GM23338 (cell line): ENCODE data around the gene NT5DC3. TPM values are rescaled to one million over a fixed set of nuclear protein-coding genes. Genes with fewer than 3 reads are reported as not detected.

Experiments used
- ATAC-seq: fragments of 200-7000 bp; cut with Tn5 transposase; 3 replicates; pipeline ENCODE4 v1.9.1; 2020
- DNase-seq: peaks from one replicate; pipeline ENCODE4 v3.0.0-alpha.2; 2015; ENCODE audit warnings: low spot score
- H2AFZ ChIP-seq: fragments of 200-600 bp; sonication (generic); 2 replicates; pipeline ENCODE4 v1.8.0; 2016; ENCODE audit warnings: antibody characterized with exemption, mild to moderate bottlenecking, moderate library complexity
- H3F3A ChIP-seq: fragments of 200-600 bp; sonication (generic); replicated peaks from 2 replicates; pipeline ENCODE4 v1.8.0; 2017; ENCODE audit warnings: antibody characterized with exemption, mixed run types, low read depth
- H3K27ac ChIP-seq: fragments of 200-600 bp; sonication (generic); 2 replicates; pipeline ENCODE4 v1.6.1; 2016; ENCODE audit warnings: low read depth
- H3K27me3 ChIP-seq: fragments of 200-600 bp; sonication (generic); 2 replicates; pipeline ENCODE4 v1.8.0; 2016; ENCODE audit warnings: mild to moderate bottlenecking, mixed run types, moderate library complexity; ENCODE audit not compliant: insufficient read depth
- H3K36me3 ChIP-seq: fragments of 200-600 bp; sonication (generic); 2 replicates; pipeline ENCODE4 v1.8.0; 2016; ENCODE audit warnings: mild to moderate bottlenecking; ENCODE audit not compliant: insufficient read depth
- H3K4me1 ChIP-seq: fragments of 200-600 bp; sonication (generic); 2 replicates; pipeline ENCODE4 v1.8.0; 2016; ENCODE audit warnings: mild to moderate bottlenecking, moderate library complexity; ENCODE audit not compliant: insufficient read depth
- H3K4me2 ChIP-seq: fragments of 200-600 bp; sonication (generic); 2 replicates; pipeline ENCODE4 v1.7.1; 2017; ENCODE audit warnings: mixed run types
- H3K4me3 ChIP-seq: fragments of 200-600 bp; sonication (generic); 2 replicates; pipeline ENCODE4 v1.6.1; 2016; ENCODE audit warnings: mixed run types
- H3K79me2 ChIP-seq: fragments of 200-600 bp; sonication (generic); replicated peaks from 2 replicates; pipeline ENCODE4 v1.8.0; 2017; ENCODE audit warnings: mild to moderate bottlenecking; ENCODE audit not compliant: insufficient read depth
- H3K9me2 ChIP-seq: fragments of 200-600 bp; sonication (generic); 2 replicates; pipeline ENCODE4 v1.8.0; 2017; ENCODE audit not compliant: insufficient read depth
- H4K20me1 ChIP-seq: fragments of 200-600 bp; sonication (generic); replicated peaks from 2 replicates; pipeline ENCODE4 v1.8.0; 2017; ENCODE audit warnings: mild to moderate bottlenecking; ENCODE audit not compliant: insufficient read depth
- H3K27ac Mint-ChIP-seq: 2 replicates; pipeline ENCODE4 v1.8.0; 2020; ENCODE audit warnings: inconsistent platforms, mild to moderate bottlenecking, moderate library complexity, mixed read lengths
- H3K27me3 Mint-ChIP-seq: 3 replicates; pipeline ENCODE4 v1.8.0; 2022; ENCODE audit warnings: low read depth, mild to moderate bottlenecking, moderate library complexity, mixed read lengths, inconsistent platforms; ENCODE audit not compliant: insufficient read depth, poor library complexity
- H3K36me3 Mint-ChIP-seq: 3 replicates; pipeline ENCODE4 v1.8.0; 2021; ENCODE audit warnings: low read depth, mild to moderate bottlenecking, inconsistent platforms, moderate library complexity, mixed read lengths
- H3K4me1 Mint-ChIP-seq: 3 replicates; pipeline ENCODE4 v1.8.0; 2020; ENCODE audit warnings: mild to moderate bottlenecking, inconsistent platforms, mixed read lengths
- H3K4me3 Mint-ChIP-seq: 3 replicates; pipeline ENCODE4 v1.8.0; 2021; ENCODE audit warnings: moderate library complexity, mild to moderate bottlenecking, inconsistent platforms, mixed read lengths
- H3K9me3 Mint-ChIP-seq: 3 replicates; pipeline ENCODE4 v1.8.0; 2020; ENCODE audit warnings: moderate library complexity, mild to moderate bottlenecking, inconsistent platforms, mixed read lengths
- CREB1 ChIP-seq: fragments of 250-450 bp; sonication (Bioruptor Pico); IDR thresholded peaks from 2 replicates; pipeline ENCODE4 v1.5.0; 2020; ENCODE audit warnings: low read depth, mild to moderate bottlenecking, moderate library complexity
- CTCF ChIP-seq, 2 experiments: fragments of 200-600 bp in 1 of 2; sonication (generic) in 1 of 2; conservative IDR thresholded peaks; 2 replicates each; pipeline versions ENCODE4 v1.5.1 to v1.6.1; 2016 to 2017; ENCODE audit warnings: antibody characterized with exemption in 2 of 2, low read depth in 2 of 2, mild to moderate bottlenecking in 2 of 2, moderate library complexity in 1 of 2
- ETS1 ChIP-seq: IDR thresholded peaks from 2 replicates; pipeline ENCODE4 v1.6.1; 2016; ENCODE audit warnings: antibody characterized with exemption
- EZH2 ChIP-seq: fragments of 200-600 bp; sonication (generic); IDR thresholded peaks from one replicate; pipeline ENCODE4 v1.8.0; 2017; ENCODE audit warnings: antibody characterized with exemption, mild to moderate bottlenecking, low read depth; ENCODE audit not compliant: unreplicated experiment
- EZH2phosphoT487 ChIP-seq: fragments of 200-600 bp; sonication (generic); IDR thresholded peaks from one replicate; pipeline ENCODE4 v1.8.1; 2018; ENCODE audit warnings: antibody characterized with exemption; ENCODE audit not compliant: unreplicated experiment
- JUNB ChIP-seq: IDR thresholded peaks from one replicate; pipeline ENCODE4 v1.6.1; 2016; ENCODE audit warnings: antibody characterized with exemption; ENCODE audit not compliant: unreplicated experiment
- NANOG ChIP-seq: IDR thresholded peaks from 2 replicates; pipeline ENCODE4 v1.6.1; 2016; ENCODE audit warnings: antibody characterized with exemption, borderline replicate concordance
- POLR2AphosphoS5 ChIP-seq: IDR thresholded peaks from 2 replicates; pipeline ENCODE4 v1.6.1; 2016; ENCODE audit warnings: antibody characterized with exemption, low read depth
- REST ChIP-seq: IDR thresholded peaks from one replicate; pipeline ENCODE4 v1.6.1; 2018; ENCODE audit warnings: antibody characterized with exemption; ENCODE audit not compliant: unreplicated experiment
- STAT1 ChIP-seq: IDR thresholded peaks from one replicate; pipeline ENCODE4 v1.6.1; 2016; ENCODE audit warnings: antibody characterized with exemption; ENCODE audit not compliant: unreplicated experiment
- ZNF114 ChIP-seq: fragments of 250-450 bp; sonication (Bioruptor Pico); IDR thresholded peaks from 2 replicates; pipeline ENCODE4 v1.5.0; 2020; ENCODE audit warnings: mild to moderate bottlenecking, moderate library complexity
- ZNF331 ChIP-seq: fragments of 250-450 bp; sonication (Bioruptor Pico); IDR thresholded peaks from 2 replicates; pipeline ENCODE4 v1.5.0; 2020; ENCODE audit warnings: low read depth, mild to moderate bottlenecking, moderate library complexity
- ZNF462 ChIP-seq: fragments of 250-450 bp; sonication (Bioruptor Pico); IDR thresholded peaks from 2 replicates; pipeline ENCODE4 v1.5.0; 2020; ENCODE audit warnings: mild to moderate bottlenecking, moderate library complexity
- polyA plus RNA-seq: library from polyadenylated mRNA; unstranded; fragments of >200 nt; fragmentation: Nextera tagmentation; extraction: Ambion mirVana; gene quantifications from 2 replicates; pipeline ENCODE4 v1.2.1, GENCODE V29; 2016
- total RNA-seq: library from RNA; depleted of rRNA; stranded (reverse); fragments of >200 nt; shearing (Covaris generic); gene quantifications from 2 replicates; pipeline ENCODE4 v1.2.3, GENCODE V29; 2014

The NT5DC3 gene
- total and polyA plus RNA-seq, 2 experiments from 2014 or later, result 2.2 to 12.5 TPM

DNA sequence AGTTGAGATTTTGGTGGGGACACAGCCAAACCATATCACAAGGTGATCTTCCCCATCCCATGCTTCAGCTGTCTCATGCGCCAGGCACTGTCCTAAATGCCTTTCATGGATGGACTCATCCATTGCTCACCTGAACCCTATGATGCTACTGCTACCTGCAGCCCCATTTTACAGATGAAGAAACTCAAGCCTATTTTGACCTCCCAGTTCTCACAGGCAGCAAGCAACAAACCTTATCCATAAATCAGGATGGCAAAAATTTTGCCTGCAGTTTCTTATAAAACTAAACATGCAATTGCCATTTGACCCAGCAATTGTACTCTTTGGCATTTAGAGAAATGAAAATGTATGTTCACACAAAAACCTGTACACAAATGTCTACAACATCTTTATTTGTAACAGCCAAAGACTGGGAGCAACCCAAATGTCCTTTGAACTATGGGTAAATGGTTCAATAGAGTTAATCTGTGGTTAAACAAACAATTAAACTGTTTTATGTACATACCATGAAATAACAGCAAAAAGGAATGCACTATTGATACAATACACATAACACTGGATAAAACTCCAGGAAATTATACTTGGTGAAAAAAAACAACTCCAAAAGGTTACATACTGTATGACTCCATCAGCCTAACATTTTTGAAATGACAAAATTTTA lies 2.6 kb downstream of the NT5DC3 start:
- H3K27me3 ChIP-seq, result peaks cover 12% of the 10 kb centered on the region
- TF ChIP-seq CREB1 (CRISPR knock-in tag), result no peak
- TF ChIP-seq ZNF462 (CRISPR knock-in tag), result no peak
- TF ChIP-seq REST, result no peak
- no peak for TF ChIP-seq NANOG
- no peak for TF ChIP-seq CTCF (conservative IDR thresholded peaks at IDR 0.05; ENCODE audit: low read depth in 2 of 2)
- no peak for TF ChIP-seq ZNF331 (CRISPR knock-in tag)
- no peak for TF ChIP-seq EZH2phosphoT487
- TF ChIP-seq ETS1, result no peak
- no peak for TF ChIP-seq ZNF114 (CRISPR knock-in tag)
- no peak for TF ChIP-seq STAT1
- TF ChIP-seq JUNB, result no peak
- no peak for TF ChIP-seq EZH2
- TF ChIP-seq POLR2AphosphoS5, result no peak
- no peak overlapping the region for H3K4me3 ChIP-seq
- Mint-ChIP-seq H3K27ac (no peak overlapping the region), H3K4me1 (peaks cover 33% of the 10 kb centered on the region), H3K4me3 (no peak overlapping the region; the same call in 2 of the 3 replicates), H3K36me3 (peaks cover 10% of the 10 kb centered on the region; the same call in 1 of the 3 replicates), H3K27me3 (peaks cover 11% of the 10 kb centered on the region), H3K9me3 (no peaks in the 10 kb centered on the region)
- ATAC-seq, result no peak
- no peaks in the 10 kb centered on the region for H3K36me3 ChIP-seq
- peaks cover 69% of the 10 kb centered on the region for H3K79me2 ChIP-seq
- no peaks in the 10 kb centered on the region for H3K9me2 ChIP-seq
- no peak overlapping the region for H3K4me2 ChIP-seq
- no peak overlapping the region for H2AFZ ChIP-seq
- no peak for DNase-seq
- peaks cover 17% of the 10 kb centered on the region for H3K4me1 ChIP-seq
- no peak overlapping the region for H3K27ac ChIP-seq
- peaks cover 10% of the 10 kb centered on the region for H4K20me1 ChIP-seq
- no peaks in the 10 kb centered on the region for H3F3A ChIP-seq
